ENCODE measurements around the gene NAALADL2. TPM values are rescaled to one million over a fixed set of nuclear protein-coding genes. Genes with fewer than 3 reads are reported as not detected.
A peak's percentile ranks its signal among the peaks of the same experiment; 100 is the strongest.

The NAALADL2 gene
- total and polyA plus RNA-seq, 2 donors (not counting 1 experiment from before 2014, with no cell fraction given): 8.8 to 11.6 TPM

DNA sequence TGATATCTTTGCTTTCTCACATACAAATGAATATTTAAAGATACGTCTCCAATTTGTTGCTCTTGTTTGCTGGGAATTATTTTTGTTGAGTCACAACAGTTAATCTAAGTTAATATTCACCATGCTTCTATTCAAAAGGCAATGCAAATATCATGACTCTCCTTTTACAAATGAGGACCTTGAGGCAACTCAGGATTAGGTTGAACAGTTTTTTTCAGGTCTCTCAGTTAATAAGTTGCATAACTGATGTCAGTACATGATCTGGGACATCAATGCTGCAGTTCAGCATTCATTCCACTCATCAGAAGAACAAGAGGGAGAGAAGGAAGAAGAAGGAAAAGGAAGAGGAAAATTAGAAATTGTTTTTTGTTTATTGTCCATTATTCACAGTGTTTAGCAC lies 781 bp upstream of the NAALADL2 start:
- H3K79me2 ChIP-seq (ENCODE audit: control insufficient read depth, insufficient read depth, low read length): no peaks in the 10 kb centered on the region
- no peaks in the 10 kb centered on the region for H3K27me3 ChIP-seq (ENCODE audit: control insufficient read depth, insufficient read depth, low read length)
- H3K4me2 ChIP-seq (ENCODE audit: extremely low read depth, insufficient read depth, low read length): peak overlapping the region; percentile 48
- TF ChIP-seq EZH2 (IDR thresholded peaks at IDR 0.05; ENCODE audit: low read length, missing control alignments): no peak
- TF ChIP-seq, protein P1, sequence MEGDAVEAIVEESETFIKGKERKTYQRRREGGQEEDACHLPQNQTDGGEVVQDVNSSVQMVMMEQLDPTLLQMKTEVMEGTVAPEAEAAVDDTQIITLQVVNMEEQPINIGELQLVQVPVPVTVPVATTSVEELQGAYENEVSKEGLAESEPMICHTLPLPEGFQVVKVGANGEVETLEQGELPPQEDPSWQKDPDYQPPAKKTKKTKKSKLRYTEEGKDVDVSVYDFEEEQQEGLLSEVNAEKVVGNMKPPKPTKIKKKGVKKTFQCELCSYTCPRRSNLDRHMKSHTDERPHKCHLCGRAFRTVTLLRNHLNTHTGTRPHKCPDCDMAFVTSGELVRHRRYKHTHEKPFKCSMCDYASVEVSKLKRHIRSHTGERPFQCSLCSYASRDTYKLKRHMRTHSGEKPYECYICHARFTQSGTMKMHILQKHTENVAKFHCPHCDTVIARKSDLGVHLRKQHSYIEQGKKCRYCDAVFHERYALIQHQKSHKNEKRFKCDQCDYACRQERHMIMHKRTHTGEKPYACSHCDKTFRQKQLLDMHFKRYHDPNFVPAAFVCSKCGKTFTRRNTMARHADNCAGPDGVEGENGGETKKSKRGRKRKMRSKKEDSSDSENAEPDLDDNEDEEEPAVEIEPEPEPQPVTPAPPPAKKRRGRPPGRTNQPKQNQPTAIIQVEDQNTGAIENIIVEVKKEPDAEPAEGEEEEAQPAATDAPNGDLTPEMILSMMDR (conservative IDR thresholded peaks at IDR 0.05 in 1 of 2, IDR thresholded peaks at IDR 0.05 in 1 of 2; ENCODE audit: low read depth in 1 of 2, low read length in 2 of 2): no peak
- H3K4me1 ChIP-seq (ENCODE audit: control insufficient read depth, extremely low read depth, insufficient read depth, low read length): no peaks in the 10 kb centered on the region
- no peaks in the 10 kb centered on the region for H4K20me1 ChIP-seq (ENCODE audit: control insufficient read depth, extremely low read depth, insufficient read depth, low read length)
- H3K9ac ChIP-seq (ENCODE audit: insufficient read depth, low read length): no peak overlapping the region
- H3K36me3 ChIP-seq (ENCODE audit: control insufficient read depth, insufficient read depth, low read length): no peaks in the 10 kb centered on the region
- H3K9me3 ChIP-seq (ENCODE audit: control insufficient read depth, insufficient read depth, low read depth, low read length): no peaks in the 10 kb centered on the region
- no peak overlapping the region for H3K27ac ChIP-seq (ENCODE audit: insufficient read depth, low read length)
- no peak for DNase-seq (ENCODE audit: low read depth in 2 of 2)
- H3K4me3 ChIP-seq (replicated peaks in 1 of 4; ENCODE audit: control extremely low read depth in 1 of 4, insufficient read depth in 1 of 4, low read depth in 3 of 4, low read length in 4 of 4): no peak overlapping the region
- peak overlapping the region; percentile 26 for H2AFZ ChIP-seq (ENCODE audit: low read length)

- DNase-seq (ENCODE audit: low read depth in 2 of 2): no peak
- Histone ChIP-seq H3K4me1 (ENCODE audit: control insufficient read depth, extremely low read depth, insufficient read depth, low read length) (no peaks in the 10 kb centered on the region), H3K4me3 (replicated peaks in 1 of 4; ENCODE audit: control extremely low read depth in 1 of 4, insufficient read depth in 1 of 4, low read depth in 3 of 4, low read length in 4 of 4) (no peak overlapping the region), H3K36me3 (ENCODE audit: control insufficient read depth, insufficient read depth, low read length) (no peaks in the 10 kb centered on the region), H3K9ac (ENCODE audit: insufficient read depth, low read length) (no peak overlapping the region), H4K20me1 (ENCODE audit: control insufficient read depth, extremely low read depth, insufficient read depth, low read length) (no peaks in the 10 kb centered on the region), H3K27ac (ENCODE audit: insufficient read depth, low read length) (no peak overlapping the region), H3K79me2 (ENCODE audit: control insufficient read depth, insufficient read depth, low read length) (no peaks in the 10 kb centered on the region), H3K9me3 (ENCODE audit: control insufficient read depth, insufficient read depth, low read depth, low read length) (no peaks in the 10 kb centered on the region), H3K4me2 (ENCODE audit: extremely low read depth, insufficient read depth, low read length) (no peak overlapping the region), H3K27me3 (ENCODE audit: control insufficient read depth, insufficient read depth, low read length) (no peaks in the 10 kb centered on the region), H2AFZ (ENCODE audit: low read length) (no peak overlapping the region)
- TF ChIP-seq, protein P1 (conservative IDR thresholded peaks at IDR 0.05 in 1 of 2, IDR thresholded peaks at IDR 0.05 in 1 of 2; ENCODE audit: low read depth in 1 of 2, low read length in 2 of 2): no peak
- no peak for TF ChIP-seq EZH2 (IDR thresholded peaks at IDR 0.05; ENCODE audit: low read length, missing control alignments)
Observed at GRCh38 chr3:174859756-174860155, 622 bp downstream of the NAALADL2 start.

- H3K4me3 ChIP-seq (replicated peaks in 1 of 4; ENCODE audit: control extremely low read depth in 1 of 4, insufficient read depth in 1 of 4, low read depth in 3 of 4, low read length in 4 of 4): no peak overlapping the region
- DNase-seq (ENCODE audit: low read depth in 2 of 2): no peak
- H3K9me3 ChIP-seq (ENCODE audit: control insufficient read depth, insufficient read depth, low read depth, low read length): no peaks in the 10 kb centered on the region
- H3K27me3 ChIP-seq (ENCODE audit: control insufficient read depth, insufficient read depth, low read length): no peaks in the 10 kb centered on the region
- no peaks in the 10 kb centered on the region for H4K20me1 ChIP-seq (ENCODE audit: control insufficient read depth, extremely low read depth, insufficient read depth, low read length)
- no peak overlapping the region for H2AFZ ChIP-seq (ENCODE audit: low read length)
- no peak for TF ChIP-seq EZH2 (IDR thresholded peaks at IDR 0.05; ENCODE audit: low read length, missing control alignments)
- TF ChIP-seq, protein P1 (conservative IDR thresholded peaks at IDR 0.05 in 1 of 2, IDR thresholded peaks at IDR 0.05 in 1 of 2; ENCODE audit: low read depth in 1 of 2, low read length in 2 of 2): no peak
- H3K4me2 ChIP-seq (ENCODE audit: extremely low read depth, insufficient read depth, low read length): no peak overlapping the region
- H3K36me3 ChIP-seq (ENCODE audit: control insufficient read depth, insufficient read depth, low read length): no peaks in the 10 kb centered on the region
- H3K9ac ChIP-seq (ENCODE audit: insufficient read depth, low read length): no peak overlapping the region
- H3K27ac ChIP-seq (ENCODE audit: insufficient read depth, low read length): no peak overlapping the region
- H3K79me2 ChIP-seq (ENCODE audit: control insufficient read depth, insufficient read depth, low read length): no peaks in the 10 kb centered on the region
- no peaks in the 10 kb centered on the region for H3K4me1 ChIP-seq (ENCODE audit: control insufficient read depth, extremely low read depth, insufficient read depth, low read length)
Observed at GRCh38 chr3:174862101-174862500, 3.0 kb downstream of the NAALADL2 start.
